ENCODE measurements around the gene IPO13.

Gene IPO13

DNA sequence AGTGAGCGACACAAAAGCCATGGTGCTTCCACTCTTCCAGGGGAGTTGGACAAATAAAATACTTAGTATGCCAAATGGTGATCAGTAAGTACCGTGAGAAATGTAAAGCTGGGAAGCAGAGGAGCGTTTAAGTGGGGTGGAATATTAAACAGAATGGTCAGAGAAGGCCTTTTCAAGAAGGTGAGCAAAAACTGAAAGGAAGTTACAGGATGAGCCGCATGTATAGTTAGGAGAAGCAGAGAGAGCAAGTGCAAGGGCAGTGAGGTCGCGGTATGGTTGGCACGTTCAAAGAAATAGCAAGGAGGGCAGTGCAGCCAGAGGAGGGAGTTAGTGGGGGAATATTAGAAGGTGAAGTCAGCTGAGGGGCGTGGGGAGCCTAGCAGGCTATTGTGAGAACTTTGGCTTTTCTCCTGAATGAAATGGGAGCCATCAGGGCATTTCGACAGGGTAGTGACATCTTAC lies 27.3 kb downstream of the IPO13 start:
- H3K4me1 Mint-ChIP-seq, result peaks cover 63% of the 10 kb centered on the region

DNA sequence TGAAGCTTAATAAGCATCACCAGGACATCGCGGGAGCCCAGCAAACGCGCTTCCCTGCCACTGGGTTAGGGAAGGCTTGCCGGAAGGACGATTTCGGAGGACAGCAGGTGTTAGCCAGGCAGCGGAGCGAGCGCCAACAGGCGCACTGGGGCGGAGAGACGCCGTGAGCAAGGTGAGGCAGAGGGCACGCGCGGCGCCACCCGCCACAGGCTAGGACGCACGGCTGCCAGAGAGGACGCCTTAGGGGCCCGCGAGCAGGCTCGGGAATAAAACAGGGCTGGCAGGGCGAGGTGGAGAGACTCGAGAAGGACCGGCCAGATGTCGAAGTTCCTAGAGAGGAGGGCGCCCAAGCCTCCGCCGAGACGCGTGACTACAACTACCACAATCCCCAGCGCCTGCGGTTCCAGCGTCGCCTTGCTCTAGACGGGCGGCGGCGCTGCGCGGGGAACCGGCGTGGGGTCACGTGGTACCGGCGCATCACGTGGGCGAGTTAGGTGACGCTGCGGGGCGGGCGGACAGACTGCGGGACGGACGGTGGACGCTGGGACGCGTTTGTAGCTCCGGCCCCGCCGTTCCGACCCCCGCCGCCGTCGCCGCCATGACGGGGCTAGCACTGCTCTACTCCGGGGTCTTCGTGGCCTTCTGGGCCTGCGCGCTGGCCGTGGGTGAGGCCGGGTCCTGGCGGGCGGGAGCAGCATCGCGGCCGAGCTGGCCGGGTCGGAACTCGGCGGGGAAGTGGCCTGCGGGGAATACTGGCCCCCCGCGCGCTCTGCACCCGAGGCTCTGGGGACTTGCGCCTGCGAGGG lies 27.9 kb downstream of the IPO13 start, which contains the start of gene ATP6V0B:
Gene ATP6V0B, plus strand, starts transcription at position 518 of the 806 bp plus-strand sequence. Its CDS starts 81 bp downstream, at position 599.
- H3K27ac Mint-ChIP-seq, result peak within 1 kb of the TSS; percentile 69
- H3K9me3 Mint-ChIP-seq, result no peaks in the 10 kb centered on the region
- H3K4me1 Mint-ChIP-seq, result peaks cover 60% of the 10 kb centered on the region
- H3K36me3 Mint-ChIP-seq (ENCODE audit: low read depth), result peaks cover 26% of the 10 kb centered on the region
- DNase-seq, result peak; percentile 95
- TF ChIP-seq, protein P1, sequence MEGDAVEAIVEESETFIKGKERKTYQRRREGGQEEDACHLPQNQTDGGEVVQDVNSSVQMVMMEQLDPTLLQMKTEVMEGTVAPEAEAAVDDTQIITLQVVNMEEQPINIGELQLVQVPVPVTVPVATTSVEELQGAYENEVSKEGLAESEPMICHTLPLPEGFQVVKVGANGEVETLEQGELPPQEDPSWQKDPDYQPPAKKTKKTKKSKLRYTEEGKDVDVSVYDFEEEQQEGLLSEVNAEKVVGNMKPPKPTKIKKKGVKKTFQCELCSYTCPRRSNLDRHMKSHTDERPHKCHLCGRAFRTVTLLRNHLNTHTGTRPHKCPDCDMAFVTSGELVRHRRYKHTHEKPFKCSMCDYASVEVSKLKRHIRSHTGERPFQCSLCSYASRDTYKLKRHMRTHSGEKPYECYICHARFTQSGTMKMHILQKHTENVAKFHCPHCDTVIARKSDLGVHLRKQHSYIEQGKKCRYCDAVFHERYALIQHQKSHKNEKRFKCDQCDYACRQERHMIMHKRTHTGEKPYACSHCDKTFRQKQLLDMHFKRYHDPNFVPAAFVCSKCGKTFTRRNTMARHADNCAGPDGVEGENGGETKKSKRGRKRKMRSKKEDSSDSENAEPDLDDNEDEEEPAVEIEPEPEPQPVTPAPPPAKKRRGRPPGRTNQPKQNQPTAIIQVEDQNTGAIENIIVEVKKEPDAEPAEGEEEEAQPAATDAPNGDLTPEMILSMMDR (IDR thresholded peaks at IDR 0.05), result no peak
- H3K4me3 Mint-ChIP-seq, result peak within 1 kb of the TSS; percentile 93
- H3K27me3 Mint-ChIP-seq (ENCODE audit: low read depth, poor library complexity), result peaks cover 4% of the 10 kb centered on the region

More for the DNA sequence above, 27.3 kb downstream of the IPO13 start:
- Mint-ChIP-seq H3K27ac (no peak overlapping the region), H3K4me3 (peak overlapping the region; percentile 93), H3K36me3 (ENCODE audit: low read depth) (peaks cover 26% of the 10 kb centered on the region), H3K9me3 (no peaks in the 10 kb centered on the region), H3K27me3 (ENCODE audit: low read depth, poor library complexity) (peaks cover 4% of the 10 kb centered on the region)
- DNase-seq, result no peak
- TF ChIP-seq, protein P1 (IDR thresholded peaks at IDR 0.05), result no peak

DNA sequence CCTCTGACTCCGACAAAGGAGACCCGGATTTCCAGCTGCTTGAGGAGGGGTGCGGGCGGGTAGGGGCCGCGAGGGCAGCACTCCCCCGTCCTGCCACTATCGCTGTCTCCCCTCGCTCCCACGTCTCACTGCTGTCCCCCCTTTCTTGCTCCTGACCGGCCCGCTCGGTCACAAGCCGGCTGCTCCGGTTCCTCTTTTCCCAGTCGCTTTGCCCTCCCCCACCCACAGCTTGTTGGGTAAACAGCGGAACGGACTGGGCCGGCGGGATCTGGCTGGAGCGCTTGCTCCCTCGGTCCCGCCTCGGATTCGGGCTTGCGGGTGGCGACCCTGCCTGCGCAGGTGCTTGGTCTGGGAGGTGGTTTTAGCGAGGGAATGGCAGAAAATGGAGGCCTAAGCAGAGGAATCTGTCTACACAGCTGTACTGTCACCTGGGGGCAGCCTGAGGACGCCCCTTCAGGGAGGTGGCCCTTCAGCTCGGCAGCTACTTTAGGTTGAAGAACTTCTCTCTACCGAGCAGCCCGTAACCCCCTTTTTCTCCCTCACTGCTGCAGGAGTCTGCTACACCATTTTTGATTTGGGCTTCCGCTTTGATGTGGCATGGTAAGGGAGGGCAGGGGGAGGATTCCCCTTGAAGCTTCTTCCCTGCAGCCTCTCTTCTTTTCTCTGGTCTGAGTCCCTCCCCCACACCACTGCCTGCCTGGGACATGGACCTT lies 28.7 kb downstream of the IPO13 start:
- H3K9me3 Mint-ChIP-seq, result no peaks in the 10 kb centered on the region
- DNase-seq, result peak; percentile 49
- H3K27ac Mint-ChIP-seq, result peak overlapping the region; percentile 69

DNA sequence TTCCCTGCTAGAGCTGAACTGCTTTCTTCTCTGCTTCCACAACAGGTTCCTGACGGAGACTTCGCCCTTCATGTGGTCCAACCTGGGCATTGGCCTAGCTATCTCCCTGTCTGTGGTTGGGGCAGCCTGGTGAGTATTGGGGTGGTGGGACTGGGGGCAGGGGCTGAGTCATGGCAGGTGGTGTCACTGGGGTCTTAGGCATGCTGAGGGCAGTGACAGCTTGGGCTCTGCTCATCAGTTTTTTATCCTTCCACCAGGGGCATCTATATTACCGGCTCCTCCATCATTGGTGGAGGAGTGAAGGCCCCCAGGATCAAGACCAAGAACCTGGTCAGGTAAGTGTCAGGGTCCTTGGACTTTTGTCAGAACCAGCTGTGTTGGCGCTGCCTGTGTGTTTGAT lies 29.3 kb downstream of the IPO13 start:
- Mint-ChIP-seq H3K27ac (peak overlapping the region; percentile 69), H3K4me3 (peak overlapping the region; percentile 93), H3K4me1 (peaks cover 59% of the 10 kb centered on the region), H3K27me3 (ENCODE audit: low read depth, poor library complexity) (peaks cover 4% of the 10 kb centered on the region), H3K36me3 (ENCODE audit: low read depth) (peaks cover 32% of the 10 kb centered on the region), H3K9me3 (no peaks in the 10 kb centered on the region)
- DNase-seq, result no peak
- TF ChIP-seq, protein P1 (IDR thresholded peaks at IDR 0.05), result no peak

More for the DNA sequence above, 28.7 kb downstream of the IPO13 start:
- Mint-ChIP-seq H3K27me3 (ENCODE audit: low read depth, poor library complexity) (peaks cover 4% of the 10 kb centered on the region), H3K4me1 (peaks cover 60% of the 10 kb centered on the region), H3K4me3 (peak overlapping the region; percentile 93), H3K36me3 (ENCODE audit: low read depth) (peaks cover 27% of the 10 kb centered on the region)
- TF ChIP-seq, protein P1 (IDR thresholded peaks at IDR 0.05), result no peak

DNA sequence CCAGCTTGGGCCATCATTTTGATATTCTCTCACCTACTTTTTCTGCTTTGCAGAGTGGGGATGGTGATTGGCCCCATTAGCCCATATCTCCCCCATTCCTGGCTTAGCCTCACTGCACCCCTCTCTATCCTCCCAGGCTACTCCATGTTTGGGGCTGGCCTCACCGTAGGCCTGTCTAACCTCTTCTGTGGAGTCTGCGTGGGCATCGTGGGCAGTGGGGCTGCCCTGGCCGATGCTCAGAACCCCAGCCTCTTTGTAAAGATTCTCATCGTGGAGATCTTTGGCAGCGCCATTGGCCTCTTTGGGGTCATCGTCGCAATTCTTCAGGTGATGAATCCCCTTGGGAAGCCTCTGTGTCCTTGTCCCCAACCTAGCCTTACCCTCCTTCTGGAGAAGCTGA lies 30.1 kb downstream of the IPO13 start:
- Mint-ChIP-seq H3K27ac (no peak overlapping the region), H3K27me3 (ENCODE audit: low read depth, poor library complexity) (peaks cover 4% of the 10 kb centered on the region), H3K4me1 (peaks cover 61% of the 10 kb centered on the region), H3K4me3 (peak overlapping the region; percentile 93), H3K36me3 (ENCODE audit: low read depth) (peaks cover 32% of the 10 kb centered on the region), H3K9me3 (no peaks in the 10 kb centered on the region)
- DNase-seq, result no peak
- TF ChIP-seq, protein P1 (IDR thresholded peaks at IDR 0.05), result no peak
